Measurements from ENCODE around the gene FHIT. TPM values are rescaled to one million over a fixed set of nuclear protein-coding genes. Genes with fewer than 3 reads are reported as not detected.

Gene FHIT
- total RNA-seq, 2 experiments from 2014 or later, result 6.5 to 9.0 TPM

DNA sequence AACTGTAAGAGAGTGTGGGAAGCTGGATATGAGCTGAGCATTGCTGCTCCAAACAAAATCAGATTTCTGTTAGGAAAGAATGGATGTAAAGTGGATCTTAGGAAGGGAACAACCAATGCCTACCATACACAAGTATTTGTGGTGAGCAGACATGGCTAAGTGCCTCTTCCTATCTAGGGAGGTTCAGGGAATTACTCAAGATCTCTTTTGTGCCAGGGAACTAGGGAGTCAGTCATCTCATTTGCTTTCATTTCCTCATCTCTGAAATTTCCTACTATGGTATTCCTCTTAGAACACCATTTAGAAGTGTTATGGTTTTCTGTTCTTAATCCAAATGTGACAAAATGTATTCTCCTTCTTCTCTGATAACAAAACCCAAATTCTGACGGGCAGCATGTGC lies 396.5 kb downstream of the FHIT start:
- Mint-ChIP-seq H3K27me3 (no peaks in the 10 kb centered on the region), H3K36me3 (no peaks in the 10 kb centered on the region), H3K4me1 (no peaks in the 10 kb centered on the region), H3K9me3 (ENCODE audit: low read depth) (no peaks in the 10 kb centered on the region), H3K27ac (no peak overlapping the region), H3K4me3 (no peak overlapping the region)
- CTCF ChIA-PET, result no interaction called here
- no peak for ATAC-seq
- no peak for DNase-seq

DNA sequence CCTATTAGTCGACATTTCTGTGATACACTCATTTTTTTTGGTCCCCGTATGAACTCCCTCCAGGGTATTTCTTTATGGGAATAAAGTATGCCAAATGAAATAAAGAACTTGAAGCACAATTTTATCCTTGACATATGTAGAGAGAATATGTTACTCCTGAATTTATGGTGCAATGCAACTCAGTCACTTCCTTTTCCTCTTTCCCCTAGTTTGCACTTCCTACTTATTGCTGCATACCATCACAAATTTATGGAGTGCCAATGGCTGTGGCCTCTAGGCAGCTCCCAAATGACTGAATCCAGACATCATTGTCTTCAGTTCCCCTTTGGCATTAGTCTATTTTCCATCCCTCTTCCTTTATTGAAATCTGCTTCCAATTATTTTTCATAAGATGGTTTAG lies 403.5 kb downstream of the FHIT start:
- CTCF ChIA-PET, result no interaction called here

DNA sequence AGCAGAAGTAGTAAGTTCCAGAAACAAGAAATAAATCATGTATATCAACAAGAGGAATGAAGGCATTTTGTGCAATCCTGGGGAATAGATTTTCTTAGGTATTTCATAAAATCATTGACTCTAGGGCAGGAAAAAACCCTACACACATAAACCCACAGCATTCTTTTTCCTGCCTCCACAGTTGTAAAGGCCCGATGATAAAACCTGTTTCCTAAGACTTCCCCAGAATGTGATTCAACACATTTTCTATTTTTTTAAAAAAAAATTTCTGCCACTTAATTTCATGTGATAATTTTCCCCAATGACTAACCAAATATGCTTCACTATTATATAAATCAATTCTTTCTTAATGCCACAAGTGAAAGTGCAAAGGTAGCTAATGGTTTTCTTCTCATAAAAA lies 407.0 kb downstream of the FHIT start:
- no peaks in the 10 kb centered on the region for H3K36me3 Mint-ChIP-seq
- H3K27ac Mint-ChIP-seq, result no peak overlapping the region
- H3K9me3 Mint-ChIP-seq (ENCODE audit: low read depth), result no peaks in the 10 kb centered on the region
- H3K4me1 Mint-ChIP-seq, result no peaks in the 10 kb centered on the region
- H3K4me3 Mint-ChIP-seq, result no peak overlapping the region
- DNase-seq (no peak), ATAC-seq (no peak)
- no peaks in the 10 kb centered on the region for H3K27me3 Mint-ChIP-seq
- CTCF ChIA-PET, result no interaction called here

More for the DNA sequence above, 403.5 kb downstream of the FHIT start:
- no peak overlapping the region for H3K4me3 Mint-ChIP-seq
- ATAC-seq (no peak), DNase-seq (no peak)
- no peak overlapping the region for H3K27ac Mint-ChIP-seq
- H3K36me3 Mint-ChIP-seq, result no peaks in the 10 kb centered on the region
- no peaks in the 10 kb centered on the region for H3K27me3 Mint-ChIP-seq
- H3K9me3 Mint-ChIP-seq (ENCODE audit: low read depth), result no peaks in the 10 kb centered on the region
- no peaks in the 10 kb centered on the region for H3K4me1 Mint-ChIP-seq

DNA sequence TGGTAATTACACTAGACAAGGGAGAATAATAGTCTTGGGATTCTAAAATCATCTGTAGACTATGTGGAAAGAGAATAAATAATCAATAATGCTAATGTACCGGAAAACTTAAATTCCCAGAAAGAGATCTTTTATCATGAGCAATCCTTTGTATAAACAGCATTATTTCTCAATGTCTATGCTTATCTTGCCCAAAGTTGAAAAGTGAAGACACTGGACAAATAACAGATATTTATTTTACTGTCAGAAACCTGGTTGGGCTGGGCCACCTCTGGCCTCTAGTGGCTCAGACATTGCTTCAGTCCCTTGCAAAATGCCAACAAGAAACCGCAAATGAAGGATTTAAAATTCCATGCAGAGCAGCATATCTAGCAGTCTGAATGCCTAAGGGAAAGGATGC lies 409.9 kb downstream of the FHIT start:
- no peak overlapping the region for H3K27ac Mint-ChIP-seq
- no peaks in the 10 kb centered on the region for H3K4me1 Mint-ChIP-seq
- H3K36me3 Mint-ChIP-seq, result no peaks in the 10 kb centered on the region
- DNase-seq (no peak), ATAC-seq (no peak)
- CTCF ChIA-PET, result no interaction called here
- H3K4me3 Mint-ChIP-seq, result no peak overlapping the region
- H3K27me3 Mint-ChIP-seq, result no peaks in the 10 kb centered on the region
- H3K9me3 Mint-ChIP-seq (ENCODE audit: low read depth), result no peaks in the 10 kb centered on the region

DNA sequence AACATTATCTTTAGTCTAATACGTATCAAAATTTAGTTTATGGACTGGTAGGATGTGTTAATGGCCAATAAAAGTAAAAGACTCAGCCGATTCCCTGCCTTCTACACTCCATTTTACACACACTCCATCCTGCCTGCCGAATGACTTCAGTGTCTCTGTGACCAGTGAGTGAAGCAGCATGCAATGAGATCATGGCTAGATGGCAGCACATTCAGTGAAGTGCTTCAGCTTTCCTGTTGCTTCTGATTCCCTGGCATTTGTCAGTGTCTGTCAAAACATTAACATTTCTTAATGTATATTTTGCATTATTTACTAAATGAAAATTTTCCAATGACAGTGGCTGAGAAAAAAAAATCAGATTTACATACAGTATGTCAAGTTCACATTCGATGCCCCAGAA lies 412.0 kb downstream of the FHIT start:
- no peak for DNase-seq
- Mint-ChIP-seq H3K36me3 (no peaks in the 10 kb centered on the region), H3K4me1 (no peaks in the 10 kb centered on the region), H3K27me3 (no peaks in the 10 kb centered on the region), H3K4me3 (no peak overlapping the region), H3K9me3 (ENCODE audit: low read depth) (no peaks in the 10 kb centered on the region), H3K27ac (no peak overlapping the region)
- CTCF ChIA-PET, result no interaction called here
- no peak for ATAC-seq

DNA sequence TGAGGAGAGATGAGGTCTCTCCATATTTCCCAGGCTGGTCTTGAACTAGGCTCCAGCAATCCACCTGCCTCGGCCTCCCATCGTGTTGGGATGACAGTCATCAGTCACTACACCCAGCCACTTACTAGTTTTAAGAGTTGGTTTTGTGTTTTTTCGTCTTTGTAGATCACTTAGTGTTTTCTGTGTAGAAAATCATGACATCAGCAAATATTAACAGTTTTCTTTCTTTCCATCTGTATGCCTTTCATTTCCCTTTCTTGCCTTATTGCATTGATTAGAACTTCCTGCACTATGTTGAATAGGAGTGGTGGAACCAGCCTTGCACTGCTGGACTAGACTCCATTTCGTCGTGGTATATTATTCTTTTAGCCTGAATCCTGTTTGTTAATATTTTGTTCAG lies 415.5 kb downstream of the FHIT start:
- ATAC-seq (no peak), DNase-seq (no peak)
- CTCF ChIA-PET, result no interaction called here
- H3K27me3 Mint-ChIP-seq, result no peaks in the 10 kb centered on the region
- no peaks in the 10 kb centered on the region for H3K9me3 Mint-ChIP-seq (ENCODE audit: low read depth)
- no peaks in the 10 kb centered on the region for H3K4me1 Mint-ChIP-seq
- H3K36me3 Mint-ChIP-seq, result no peaks in the 10 kb centered on the region
- no peak overlapping the region for H3K27ac Mint-ChIP-seq
- H3K4me3 Mint-ChIP-seq, result no peak overlapping the region

DNA sequence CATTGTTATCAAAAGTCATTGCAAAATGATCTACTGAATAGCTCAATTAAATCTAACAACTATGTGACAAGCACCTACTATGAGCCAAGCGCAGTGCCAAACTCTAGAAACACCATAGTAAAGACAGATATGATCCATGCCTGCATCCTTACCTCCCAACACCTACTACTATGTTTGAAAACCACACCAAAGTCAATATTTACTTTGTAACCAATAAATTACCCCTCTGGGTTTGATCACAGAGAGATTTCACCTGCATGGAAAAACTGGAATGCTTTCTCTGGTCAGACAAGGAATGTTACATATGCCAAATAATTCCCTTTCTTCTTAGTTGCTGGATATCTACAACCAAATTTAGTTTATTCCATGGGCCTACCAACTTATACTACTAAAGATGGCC lies 422.2 kb downstream of the FHIT start:
- CTCF ChIA-PET, result no interaction called here
- Mint-ChIP-seq H3K27me3 (no peaks in the 10 kb centered on the region), H3K4me1 (no peaks in the 10 kb centered on the region), H3K27ac (no peak overlapping the region), H3K36me3 (no peaks in the 10 kb centered on the region), H3K9me3 (ENCODE audit: low read depth) (peaks cover 5% of the 10 kb centered on the region), H3K4me3 (no peak overlapping the region)
- DNase-seq (no peak), ATAC-seq (no peak)

DNA sequence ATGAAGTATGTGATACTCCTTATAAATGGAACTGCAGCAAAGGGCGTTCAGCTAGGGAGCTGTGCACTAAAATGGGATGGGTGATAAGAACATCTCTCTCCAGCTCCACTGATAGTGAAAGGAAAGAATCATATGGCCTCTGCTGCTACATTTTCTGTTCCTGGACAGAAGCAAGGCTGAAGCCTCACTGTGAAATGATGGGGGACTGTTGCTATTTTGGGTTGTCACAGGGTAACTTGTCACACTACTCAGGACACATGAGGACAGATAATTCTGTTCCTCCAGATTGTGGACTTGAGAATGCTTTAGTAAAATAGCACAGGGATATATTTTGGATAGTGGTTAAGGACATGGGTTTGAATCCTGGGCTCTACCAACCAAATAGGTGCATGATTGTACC lies 423.6 kb downstream of the FHIT start:
- CTCF ChIA-PET, result no interaction called here
- Mint-ChIP-seq H3K36me3 (no peaks in the 10 kb centered on the region), H3K9me3 (ENCODE audit: low read depth) (peaks cover 10% of the 10 kb centered on the region), H3K27ac (no peak overlapping the region), H3K4me1 (no peaks in the 10 kb centered on the region), H3K4me3 (no peak overlapping the region), H3K27me3 (no peaks in the 10 kb centered on the region)
- no peak for DNase-seq
- ATAC-seq, result no peak

DNA sequence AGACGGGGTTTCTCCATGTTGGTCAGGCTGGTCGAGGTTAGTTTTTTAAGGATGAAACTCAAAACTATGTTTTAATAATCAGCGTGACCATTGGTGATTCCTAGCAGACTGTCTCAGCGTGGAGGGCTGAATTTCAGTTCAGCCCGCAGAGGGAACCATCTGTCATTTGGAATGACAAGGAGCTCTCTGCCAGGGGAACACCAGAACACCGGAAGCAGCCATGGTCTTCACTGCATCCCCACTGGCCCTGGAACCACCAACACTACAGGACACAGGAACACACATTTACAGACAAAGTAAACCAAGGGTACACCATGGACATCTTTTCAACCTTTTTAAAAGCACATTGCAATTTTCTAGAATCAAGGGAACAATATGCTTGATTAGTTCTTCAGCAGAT lies 424.7 kb downstream of the FHIT start:
- CTCF ChIA-PET, result no interaction called here
- H3K4me1 Mint-ChIP-seq, result no peaks in the 10 kb centered on the region
- DNase-seq (no peak), ATAC-seq (no peak)
- no peaks in the 10 kb centered on the region for H3K27me3 Mint-ChIP-seq
- no peak overlapping the region for H3K27ac Mint-ChIP-seq
- no peaks in the 10 kb centered on the region for H3K36me3 Mint-ChIP-seq
- no peak overlapping the region for H3K4me3 Mint-ChIP-seq
- H3K9me3 Mint-ChIP-seq (ENCODE audit: low read depth), result peaks cover 10% of the 10 kb centered on the region

DNA sequence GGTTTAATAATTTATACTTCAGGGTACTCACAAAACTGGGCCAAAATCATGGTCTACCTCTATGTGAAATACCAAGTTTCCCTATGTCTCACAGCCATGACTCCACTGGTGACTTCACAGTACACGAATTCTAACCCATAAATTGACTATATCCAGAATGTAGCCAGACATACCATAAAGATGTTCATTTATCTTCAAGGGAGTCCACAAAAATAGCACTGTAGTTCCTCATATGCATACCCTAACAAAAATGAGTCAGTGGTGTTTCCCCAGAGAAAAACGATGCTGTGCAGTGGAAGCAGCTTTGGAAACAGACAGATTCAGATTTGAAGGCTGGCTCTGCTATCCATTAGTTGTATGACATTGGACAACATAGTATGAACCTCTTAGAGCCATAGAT lies 438.8 kb downstream of the FHIT start:
- Mint-ChIP-seq H3K27me3 (no peaks in the 10 kb centered on the region), H3K4me3 (no peak overlapping the region), H3K27ac (no peak overlapping the region), H3K9me3 (ENCODE audit: low read depth) (peaks cover 3% of the 10 kb centered on the region), H3K4me1 (no peaks in the 10 kb centered on the region), H3K36me3 (no peaks in the 10 kb centered on the region)
- no peak for ATAC-seq
- CTCF ChIA-PET, result no interaction called here
- DNase-seq, result no peak

DNA sequence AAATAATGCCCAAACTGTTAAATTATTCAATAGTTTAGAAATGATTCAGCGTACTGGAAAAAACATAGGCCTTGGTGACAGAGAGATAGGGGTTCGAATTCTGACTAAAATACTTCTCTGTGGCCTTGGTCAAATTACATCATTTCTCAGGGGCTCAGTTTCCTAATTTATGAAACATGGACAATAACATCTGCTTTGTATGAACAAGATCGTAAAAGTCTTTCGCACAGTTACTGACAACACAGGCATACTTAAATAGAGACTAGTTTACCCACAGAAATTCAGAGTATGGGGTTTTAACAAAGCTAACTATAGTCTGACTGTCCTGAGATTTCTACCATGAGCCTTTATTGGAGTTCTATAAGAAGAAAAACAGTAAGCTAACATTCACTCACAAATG lies 440.4 kb downstream of the FHIT start:
- H3K4me3 Mint-ChIP-seq, result no peak overlapping the region
- ATAC-seq, result no peak
- DNase-seq, result no peak
- no peaks in the 10 kb centered on the region for H3K4me1 Mint-ChIP-seq
- peaks cover 3% of the 10 kb centered on the region for H3K9me3 Mint-ChIP-seq (ENCODE audit: low read depth)
- no peaks in the 10 kb centered on the region for H3K27me3 Mint-ChIP-seq
- no peak overlapping the region for H3K27ac Mint-ChIP-seq
- H3K36me3 Mint-ChIP-seq, result no peaks in the 10 kb centered on the region
- CTCF ChIA-PET, result no interaction called here

DNA sequence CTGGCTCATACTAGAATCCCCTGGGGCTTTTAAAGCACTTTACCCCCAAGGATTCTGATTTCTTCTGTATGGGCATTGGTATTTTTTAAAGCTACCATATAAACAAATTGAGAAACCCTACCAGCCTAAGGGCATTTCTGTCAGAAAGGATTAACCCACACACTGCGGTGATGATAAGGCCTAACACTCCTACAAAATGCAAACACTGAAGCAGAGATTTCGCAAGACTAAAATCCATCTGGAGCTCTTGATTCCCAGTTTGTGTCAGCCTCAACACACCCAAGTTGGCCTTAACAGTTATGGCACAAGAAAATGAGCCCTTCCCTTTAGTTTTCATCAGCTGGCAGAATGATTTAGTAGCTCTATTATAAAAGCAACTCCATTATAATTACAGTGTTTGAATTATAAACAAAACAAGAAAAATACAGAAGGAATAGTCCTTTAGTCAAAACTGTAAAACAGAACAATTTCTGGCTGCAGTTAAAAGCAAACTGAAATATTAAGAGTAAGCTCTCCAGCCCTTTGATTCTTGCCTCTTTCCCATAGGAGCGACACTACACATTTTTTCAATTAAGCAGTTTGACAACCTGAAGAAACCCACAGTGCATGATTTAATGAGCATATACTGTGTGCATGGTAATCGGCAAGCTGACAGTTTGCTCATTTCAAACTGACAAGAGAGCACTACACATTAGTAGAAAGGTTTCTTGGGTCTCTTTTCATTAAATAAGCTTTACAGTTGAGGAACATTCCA lies 441.2 kb downstream of the FHIT start:
- H3K27me3 Mint-ChIP-seq, result no peaks in the 10 kb centered on the region
- no peaks in the 10 kb centered on the region for H3K9me3 Mint-ChIP-seq (ENCODE audit: low read depth)
- H3K27ac Mint-ChIP-seq, result no peak overlapping the region
- H3K4me1 Mint-ChIP-seq, result no peaks in the 10 kb centered on the region
- H3K36me3 Mint-ChIP-seq, result no peaks in the 10 kb centered on the region
- CTCF ChIA-PET, result no interaction called here
- DNase-seq (no peak), ATAC-seq (no peak)
- H3K4me3 Mint-ChIP-seq, result no peak overlapping the region

DNA sequence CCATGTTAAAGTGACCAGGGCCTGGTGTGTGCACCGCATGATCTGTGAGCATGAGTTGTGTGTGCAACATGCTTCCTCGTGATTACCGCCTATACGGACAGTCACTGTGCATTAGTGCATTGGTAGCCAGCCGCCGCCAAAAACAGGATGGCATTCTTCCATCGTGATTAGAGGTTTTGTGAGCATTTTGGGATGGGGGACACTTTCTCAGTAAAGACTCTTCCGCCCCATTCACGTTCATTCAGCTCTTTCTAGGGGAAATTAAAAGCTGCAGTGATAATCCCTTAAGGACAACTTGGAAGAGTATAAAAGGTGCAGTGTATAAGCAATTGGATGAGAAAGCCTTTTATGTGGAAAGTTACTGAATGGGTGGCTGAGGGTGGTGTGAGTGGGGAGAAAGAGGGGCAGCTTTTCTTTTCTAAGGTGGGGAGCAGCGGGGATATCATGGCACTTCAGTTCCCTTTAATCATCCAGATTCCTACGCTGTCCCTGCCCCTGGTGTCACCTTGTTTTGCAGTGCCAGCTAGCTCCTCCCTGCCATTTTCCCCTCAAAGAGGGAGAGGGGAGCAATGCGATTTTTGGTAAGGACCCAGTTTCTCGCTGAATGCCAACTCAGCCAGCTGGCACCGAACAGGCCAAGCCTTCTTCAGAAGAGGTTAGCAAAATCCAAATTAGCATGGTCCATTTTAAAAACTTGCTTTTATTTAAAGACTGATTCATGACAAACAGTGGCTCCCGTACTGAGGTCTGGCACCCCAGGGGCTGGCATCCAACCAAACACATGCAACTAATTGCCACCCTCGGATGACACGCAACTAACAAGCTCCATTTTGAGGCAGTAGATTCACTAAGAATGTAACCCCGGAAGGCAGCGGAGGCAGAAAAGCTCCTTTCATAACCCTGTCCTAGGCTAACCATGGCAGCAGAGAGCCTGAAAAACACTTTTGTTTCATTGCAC lies 447.8 kb downstream of the FHIT start:
- no peak overlapping the region for H3K4me3 Mint-ChIP-seq
- H3K9me3 Mint-ChIP-seq (ENCODE audit: low read depth), result peaks cover 3% of the 10 kb centered on the region
- H3K36me3 Mint-ChIP-seq, result no peaks in the 10 kb centered on the region
- H3K4me1 Mint-ChIP-seq, result no peaks in the 10 kb centered on the region
- DNase-seq, result no peak
- no peak overlapping the region for H3K27ac Mint-ChIP-seq
- no peaks in the 10 kb centered on the region for H3K27me3 Mint-ChIP-seq
- CTCF ChIA-PET, result no interaction called here
- ATAC-seq, result no peak

DNA sequence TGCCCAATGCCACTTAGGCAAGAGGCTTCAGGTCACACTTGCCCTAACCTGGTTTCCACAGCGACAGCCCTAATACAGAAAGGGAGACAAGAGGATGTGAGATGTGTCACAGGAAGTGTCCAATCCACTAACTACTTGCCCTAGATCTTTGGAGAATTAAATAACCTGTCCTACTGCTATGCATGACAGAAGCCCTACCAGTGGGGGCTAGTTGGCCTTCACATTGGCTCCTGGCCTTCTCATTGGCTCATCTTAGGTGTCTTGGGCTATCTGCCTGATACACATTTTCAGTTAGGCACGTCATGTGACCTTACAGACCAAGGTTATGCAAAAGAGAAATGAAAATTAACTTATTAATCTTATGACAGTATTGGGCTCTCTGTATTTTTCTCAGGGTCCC lies 449.9 kb downstream of the FHIT start:
- no peak overlapping the region for H3K4me3 Mint-ChIP-seq
- H3K36me3 Mint-ChIP-seq, result no peaks in the 10 kb centered on the region
- H3K4me1 Mint-ChIP-seq, result no peaks in the 10 kb centered on the region
- DNase-seq (no peak), ATAC-seq (no peak)
- H3K27me3 Mint-ChIP-seq, result no peaks in the 10 kb centered on the region
- CTCF ChIA-PET, result no interaction called here
- H3K27ac Mint-ChIP-seq, result no peak overlapping the region
- H3K9me3 Mint-ChIP-seq (ENCODE audit: low read depth), result peaks cover 3% of the 10 kb centered on the region
